Activated CD4-positive, alpha-beta T cell treated with anti-CD3 and anti-CD28 coated beads, Interleukin-2, amount 50 U/mL, for 24 hours (primary cell): ENCODE results near the gene FDX2.
A peak's percentile ranks its signal among the peaks of the same experiment; 100 is the strongest.

ENCODE experiments used
- DNase-seq, 2 donors: peaks; one replicate each; pipeline ENCODE4 v3.0.0-alpha.2; 2020; ENCODE audit warnings: low read depth in 1 of 2, low spot score in 1 of 2

Gene FDX2

DNA sequence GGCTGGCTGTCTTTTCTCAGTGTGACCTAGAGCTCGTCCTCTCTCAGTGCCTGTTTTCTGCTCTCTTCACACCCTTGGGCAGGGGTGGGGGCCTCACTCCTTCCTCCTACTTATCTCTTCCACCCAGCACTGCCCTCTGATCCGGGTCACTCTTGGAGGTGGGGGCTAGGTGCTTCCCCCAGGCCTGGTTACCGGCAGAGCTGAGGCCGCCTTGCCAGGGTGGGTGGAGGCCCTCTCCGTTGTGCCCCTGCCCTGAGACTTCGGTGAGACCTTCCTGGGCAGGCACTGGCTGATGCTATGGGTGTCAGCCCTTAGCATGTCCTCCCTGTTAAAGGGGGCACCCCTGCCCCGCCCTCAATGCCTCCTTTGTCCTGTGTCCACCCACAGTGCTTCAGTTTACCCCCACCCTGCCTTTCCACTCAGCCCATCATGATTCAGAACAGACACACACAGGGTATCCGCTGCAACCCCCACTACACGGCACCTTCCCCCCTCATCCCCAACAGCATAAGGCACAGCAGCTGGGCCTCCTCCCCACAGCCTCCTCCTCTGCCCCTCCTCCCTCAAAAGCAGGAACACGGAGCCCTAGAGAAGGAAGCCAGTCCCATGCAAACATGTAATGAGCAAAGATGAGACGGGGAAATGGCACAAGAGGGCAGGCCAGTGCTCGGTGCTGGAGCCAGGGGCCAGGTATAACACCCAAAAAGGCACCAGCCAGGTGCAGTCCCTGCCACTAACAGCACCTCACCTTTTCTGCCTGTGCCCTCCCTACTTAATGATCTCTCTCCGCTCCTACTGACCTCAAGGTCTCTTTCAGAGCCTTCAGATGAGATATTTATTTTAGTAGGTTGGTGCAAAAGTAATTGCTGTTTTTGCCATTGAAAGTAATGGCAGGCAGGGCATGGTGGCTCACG, 16.0 kb downstream of the FDX2 start:
- no peak for DNase-seq

DNA sequence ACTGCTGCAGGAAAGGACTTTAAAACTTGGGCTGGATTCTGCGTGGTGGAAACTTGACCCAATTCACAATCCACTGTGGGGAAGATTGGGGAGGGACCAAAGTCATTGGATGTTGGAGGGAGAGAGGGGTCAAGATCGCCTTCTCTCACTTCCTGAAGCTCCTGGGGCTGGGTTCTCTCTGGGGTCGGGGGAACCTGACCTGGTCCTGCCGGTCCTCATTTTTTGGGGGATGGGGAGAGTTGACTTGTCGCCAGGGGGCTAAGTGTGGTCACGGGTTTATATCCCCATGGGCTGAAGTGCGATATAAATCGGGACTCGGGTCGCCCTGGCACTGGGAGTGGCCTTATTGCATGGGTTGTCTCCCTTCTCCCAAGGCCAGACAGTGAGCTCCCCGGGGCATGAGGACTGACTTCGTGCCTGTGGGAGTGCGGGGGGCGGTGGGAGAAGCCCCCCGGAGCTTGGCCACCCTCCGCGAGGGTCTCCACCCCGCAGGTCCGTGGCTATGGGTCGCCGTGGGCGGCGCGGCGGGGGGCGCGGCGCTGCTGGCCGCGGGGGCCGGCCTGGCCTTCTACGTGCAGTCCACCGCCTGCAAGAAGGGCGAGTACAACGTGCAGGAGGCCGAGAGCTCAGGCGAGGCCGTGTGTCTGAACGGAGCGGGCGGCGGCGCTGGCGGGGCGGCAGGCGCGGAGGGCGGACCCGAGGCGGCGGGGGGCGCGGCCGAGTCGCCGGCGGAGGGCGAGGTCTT, 19.8 kb downstream of the FDX2 start:
- DNase-seq, result no peak

DNA sequence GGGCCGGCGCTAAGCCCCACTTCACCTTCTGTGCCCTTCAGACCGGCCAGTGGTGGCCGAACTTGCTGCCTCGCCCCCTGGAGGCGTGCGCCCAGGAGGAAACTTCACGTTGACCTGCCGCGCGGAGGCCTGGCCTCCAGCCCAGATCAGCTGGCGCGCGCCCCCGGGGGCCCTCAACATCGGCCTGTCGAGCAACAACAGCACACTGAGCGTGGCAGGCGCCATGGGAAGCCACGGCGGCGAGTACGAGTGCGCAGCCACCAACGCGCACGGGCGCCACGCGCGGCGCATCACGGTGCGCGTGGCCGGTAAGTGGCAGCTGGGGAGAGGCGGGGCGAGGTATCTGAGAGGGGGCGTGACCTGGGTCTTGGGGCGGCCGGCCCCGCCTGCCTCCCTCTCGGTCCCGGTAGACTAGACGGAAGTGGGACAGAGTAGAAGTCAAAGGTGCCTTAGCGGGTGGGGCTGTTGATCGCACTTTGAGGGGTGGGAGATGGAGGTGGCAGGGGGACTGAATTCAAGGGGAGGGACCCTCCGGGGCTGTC, 20.4 kb downstream of the FDX2 start:
- no peak for DNase-seq

DNA sequence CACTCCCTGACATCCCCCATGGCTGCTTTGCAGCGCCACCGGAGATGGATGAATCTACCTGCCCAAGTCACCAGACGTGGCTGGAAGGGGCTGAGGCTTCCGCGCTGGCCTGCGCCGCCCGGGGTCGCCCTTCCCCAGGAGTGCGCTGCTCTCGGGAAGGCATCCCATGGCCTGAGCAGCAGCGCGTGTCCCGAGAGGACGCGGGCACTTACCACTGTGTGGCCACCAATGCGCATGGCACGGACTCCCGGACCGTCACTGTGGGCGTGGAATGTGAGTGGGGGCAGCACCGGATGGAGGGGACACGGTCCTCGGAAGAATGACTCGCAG, 21.5 kb downstream of the FDX2 start:
- no peak for DNase-seq

DNA sequence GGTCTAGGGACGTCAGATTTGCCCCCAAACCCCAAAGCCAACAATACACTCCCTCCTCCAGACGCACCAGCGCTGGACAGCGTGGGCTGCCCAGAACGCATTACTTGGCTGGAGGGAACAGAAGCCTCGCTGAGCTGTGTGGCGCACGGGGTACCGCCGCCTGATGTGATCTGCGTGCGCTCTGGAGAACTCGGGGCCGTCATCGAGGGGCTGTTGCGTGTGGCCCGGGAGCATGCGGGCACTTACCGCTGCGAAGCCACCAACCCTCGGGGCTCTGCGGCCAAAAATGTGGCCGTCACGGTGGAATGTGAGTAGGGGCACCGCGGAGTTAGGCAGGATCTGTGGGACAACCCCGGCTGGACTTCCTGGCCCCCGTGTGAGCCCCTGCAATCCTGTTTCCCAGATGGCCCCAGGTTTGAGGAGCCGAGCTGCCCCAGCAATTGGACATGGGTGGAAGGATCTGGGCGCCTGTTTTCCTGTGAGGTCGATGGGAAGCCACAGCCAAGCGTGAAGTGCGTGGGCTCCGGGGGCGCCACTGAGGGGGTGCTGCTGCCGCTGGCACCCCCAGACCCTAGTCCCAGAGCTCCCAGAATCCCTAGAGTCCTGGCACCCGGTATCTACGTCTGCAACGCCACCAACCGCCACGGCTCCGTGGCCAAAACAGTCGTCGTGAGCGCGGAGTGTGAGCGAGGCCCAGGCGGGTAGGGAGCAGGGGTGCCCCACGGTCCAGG, 22.0 kb downstream of the FDX2 start:
- DNase-seq, result no peak

DNA sequence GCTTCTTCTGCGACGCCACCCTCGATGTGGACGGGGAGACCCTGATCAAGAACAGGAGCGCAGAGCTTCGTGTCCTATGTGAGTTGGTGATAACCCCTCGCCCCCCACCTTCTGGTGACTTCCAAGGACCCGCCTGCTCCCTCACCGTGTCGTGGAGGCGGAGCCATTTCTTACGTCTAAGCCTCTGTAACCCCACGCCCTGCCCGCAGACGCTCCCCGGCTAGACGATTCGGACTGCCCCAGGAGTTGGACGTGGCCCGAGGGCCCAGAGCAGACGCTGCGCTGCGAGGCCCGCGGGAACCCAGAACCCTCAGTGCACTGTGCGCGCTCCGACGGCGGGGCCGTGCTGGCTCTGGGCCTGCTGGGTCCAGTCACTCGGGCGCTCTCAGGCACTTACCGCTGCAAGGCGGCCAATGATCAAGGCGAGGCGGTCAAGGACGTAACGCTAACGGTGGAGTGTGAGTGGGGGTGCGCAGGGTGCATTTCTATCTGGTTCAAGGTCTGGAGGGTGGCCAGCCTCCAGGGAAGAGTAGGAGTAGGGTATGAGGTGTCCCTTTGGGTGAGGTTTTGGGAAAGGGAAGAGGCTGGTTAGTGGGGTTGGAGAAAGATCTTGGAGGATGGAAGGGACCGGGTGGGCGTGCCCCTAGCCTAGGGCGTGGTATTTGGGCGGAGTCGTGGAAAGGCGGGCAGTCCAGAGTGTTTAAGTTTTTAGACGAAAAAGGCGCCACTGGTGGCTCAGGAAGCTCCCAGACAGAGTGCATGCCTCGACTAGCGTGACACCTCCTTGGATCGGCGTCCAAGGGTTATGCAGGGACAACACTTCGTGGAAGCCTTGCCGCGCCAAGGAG, 22.8 kb downstream of the FDX2 start:
- no peak for DNase-seq

DNA sequence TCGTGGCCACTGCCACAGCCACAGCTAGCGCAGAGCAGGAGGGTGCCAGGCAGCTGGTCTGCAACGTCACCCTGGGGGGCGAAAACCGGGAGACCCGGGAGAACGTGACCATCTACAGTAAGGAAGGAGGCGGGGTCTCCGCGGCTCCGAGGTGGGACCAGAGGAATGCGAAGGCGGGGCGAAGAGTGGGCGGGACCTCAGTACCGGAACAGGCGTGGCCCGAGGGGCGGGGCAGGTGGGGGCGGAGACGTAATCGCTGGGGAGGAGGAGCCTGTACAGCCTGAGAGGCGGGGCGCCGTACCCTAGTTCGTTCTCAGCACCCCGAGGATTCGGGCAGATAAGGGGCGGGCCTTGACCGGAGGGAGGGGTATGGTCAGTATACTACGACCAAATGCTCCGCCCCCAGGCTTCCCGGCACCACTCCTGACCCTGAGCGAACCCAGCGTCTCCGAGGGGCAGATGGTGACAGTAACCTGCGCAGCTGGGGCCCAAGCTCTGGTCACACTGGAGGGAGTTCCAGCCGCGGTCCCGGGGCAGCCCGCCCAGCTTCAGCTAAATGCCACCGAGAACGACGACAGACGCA, 23.5 kb downstream of the FDX2 start:
- peak; percentile 40 to 48 for DNase-seq

DNA sequence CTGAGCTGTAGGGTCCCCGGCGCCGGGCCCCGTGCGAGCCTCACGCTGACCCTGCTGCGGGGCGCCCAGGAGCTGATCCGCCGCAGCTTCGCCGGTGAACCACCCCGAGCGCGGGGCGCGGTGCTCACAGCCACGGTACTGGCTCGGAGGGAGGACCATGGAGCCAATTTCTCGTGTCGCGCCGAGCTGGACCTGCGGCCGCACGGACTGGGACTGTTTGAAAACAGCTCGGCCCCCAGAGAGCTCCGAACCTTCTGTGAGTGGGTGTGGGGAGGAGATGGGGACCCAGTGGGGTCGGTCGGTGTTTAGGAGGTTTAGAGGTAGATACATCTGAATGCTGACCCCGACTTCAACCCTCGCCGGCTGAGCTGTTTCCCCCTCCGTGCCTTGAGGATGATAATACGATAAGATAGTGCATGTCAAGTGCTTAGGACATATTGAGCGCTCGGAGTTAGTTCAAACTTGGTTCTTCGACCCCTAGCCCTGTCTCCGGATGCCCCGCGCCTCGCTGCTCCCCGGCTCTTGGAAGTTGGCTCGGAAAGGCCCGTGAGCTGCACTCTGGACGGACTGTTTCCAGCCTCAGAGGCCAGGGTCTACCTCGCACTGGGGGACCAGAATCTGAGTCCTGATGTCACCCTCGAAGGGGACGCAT, 24.1 kb downstream of the FDX2 start:
- no peak for DNase-seq

DNA sequence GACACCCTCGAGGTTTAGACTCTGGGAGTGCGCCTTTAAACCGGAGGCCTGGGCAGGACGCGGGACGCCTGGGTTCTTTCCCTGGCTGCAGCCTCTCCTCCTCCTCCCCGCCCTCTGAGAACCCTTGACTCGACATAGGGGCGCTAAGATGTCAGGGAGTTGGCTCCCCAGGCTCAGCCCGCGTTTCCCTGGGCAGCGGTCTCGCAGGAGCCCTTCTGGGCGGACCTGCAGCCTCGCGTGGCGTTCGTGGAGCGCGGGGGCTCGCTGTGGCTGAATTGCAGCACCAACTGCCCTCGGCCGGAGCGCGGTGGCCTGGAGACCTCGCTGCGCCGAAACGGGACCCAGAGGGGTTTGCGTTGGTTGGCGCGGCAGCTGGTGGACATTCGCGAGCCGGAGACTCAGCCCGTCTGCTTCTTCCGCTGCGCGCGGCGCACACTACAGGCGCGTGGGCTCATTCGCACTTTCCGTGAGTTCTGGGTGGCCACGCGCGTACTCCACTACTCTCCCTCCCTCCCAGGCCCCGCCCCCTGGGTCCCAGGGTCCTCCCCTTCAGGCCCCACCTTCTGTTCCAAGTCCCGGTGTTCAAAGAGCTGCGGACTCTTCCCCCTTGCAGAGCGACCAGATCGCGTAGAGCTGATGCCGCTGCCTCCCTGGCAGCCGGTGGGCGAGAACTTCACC, 24.8 kb downstream of the FDX2 start:
- DNase-seq, result no peak

DNA sequence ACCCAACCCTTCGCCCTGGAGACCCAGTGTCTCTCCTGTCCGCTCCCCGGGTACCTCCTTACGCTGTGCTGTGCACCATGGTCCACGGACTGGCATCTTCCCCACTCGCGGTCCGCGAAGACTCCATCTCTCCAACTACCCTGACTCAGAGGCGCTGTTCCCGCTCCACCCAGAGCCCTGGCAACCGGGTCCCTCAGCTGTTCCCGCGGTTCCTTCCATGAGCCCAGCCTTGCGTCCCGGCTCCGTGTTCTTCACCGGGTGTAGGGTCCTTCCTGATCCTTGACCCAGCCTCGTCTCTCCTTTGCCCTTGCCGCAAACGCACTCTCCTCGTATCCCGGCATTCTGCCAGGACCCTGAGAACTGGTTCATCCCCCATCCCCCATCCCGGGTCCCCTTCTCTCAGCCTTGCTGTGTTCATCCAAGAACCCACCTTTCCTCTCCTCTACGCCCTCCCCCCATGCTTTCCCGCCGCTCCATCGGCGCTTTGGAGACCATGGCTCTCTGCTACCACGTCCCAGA, 25.4 kb downstream of the FDX2 start:
- DNase-seq, result no peak

DNA sequence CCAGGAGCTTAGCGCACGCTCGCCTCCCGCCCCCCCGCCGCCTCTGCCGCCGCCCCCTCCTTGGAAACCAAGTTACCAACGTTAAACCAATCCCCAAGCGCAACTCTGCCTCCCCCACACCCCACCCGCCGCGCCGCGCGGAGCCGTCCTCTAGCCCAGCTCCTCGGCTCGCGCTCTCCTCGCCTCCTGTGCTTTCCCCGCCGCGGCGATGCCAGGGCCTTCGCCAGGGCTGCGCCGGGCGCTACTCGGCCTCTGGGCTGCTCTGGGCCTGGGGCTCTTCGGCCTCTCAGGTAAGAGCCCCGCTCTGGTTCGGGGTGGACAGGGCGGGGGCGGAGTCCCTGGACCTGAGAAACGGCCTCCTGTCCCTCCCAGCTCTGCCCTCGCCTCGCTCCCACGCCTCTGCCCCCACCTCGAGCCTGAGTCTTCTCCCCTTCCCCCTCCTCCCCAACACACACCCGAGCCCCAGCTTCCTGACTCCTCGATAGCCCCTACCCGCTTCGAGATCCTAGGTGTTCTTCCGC, 25.9 kb downstream of the FDX2 start, which contains the start of gene ICAM5:
Gene ICAM5, plus strand, starts transcription at position 117 of the 521 bp plus-strand sequence. Its CDS starts 92 bp downstream, at position 209.
- peak in 1 of 2 donors; percentile 20 for DNase-seq

DNA sequence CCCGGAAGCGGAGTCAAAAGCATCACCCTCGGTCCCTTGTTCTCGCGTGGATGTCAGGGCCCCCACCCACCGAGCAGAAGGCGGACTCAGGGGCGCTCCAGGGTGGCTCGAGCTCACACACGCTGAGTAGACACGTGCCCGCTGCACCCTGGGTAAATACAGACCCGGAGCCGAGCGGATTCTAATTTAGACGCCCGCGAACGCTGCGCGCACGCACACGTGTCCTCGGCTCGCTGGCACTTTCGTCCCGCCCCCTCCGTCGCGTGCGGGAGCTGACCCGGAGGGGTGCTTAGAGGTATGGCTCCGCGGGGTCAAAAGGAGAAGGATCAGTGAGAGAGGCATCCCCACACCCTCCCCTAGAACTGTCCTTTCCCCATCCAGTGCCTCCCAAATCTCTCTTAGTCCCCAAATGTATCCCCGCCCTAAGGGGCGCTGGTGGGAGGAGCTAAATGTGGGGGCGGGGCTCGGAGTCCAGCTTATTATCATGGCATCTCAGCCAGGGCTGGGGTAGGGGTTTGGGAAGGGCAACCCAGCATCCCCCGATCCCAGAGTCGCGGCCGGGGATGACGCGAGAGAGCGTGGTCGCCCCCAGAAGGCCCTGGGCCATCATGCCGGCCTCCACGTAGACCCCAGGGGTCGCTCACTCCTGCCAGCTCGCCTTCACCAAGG, 26.5 kb downstream of the FDX2 start:
- DNase-seq, result peak; percentile 35 to 52

DNA sequence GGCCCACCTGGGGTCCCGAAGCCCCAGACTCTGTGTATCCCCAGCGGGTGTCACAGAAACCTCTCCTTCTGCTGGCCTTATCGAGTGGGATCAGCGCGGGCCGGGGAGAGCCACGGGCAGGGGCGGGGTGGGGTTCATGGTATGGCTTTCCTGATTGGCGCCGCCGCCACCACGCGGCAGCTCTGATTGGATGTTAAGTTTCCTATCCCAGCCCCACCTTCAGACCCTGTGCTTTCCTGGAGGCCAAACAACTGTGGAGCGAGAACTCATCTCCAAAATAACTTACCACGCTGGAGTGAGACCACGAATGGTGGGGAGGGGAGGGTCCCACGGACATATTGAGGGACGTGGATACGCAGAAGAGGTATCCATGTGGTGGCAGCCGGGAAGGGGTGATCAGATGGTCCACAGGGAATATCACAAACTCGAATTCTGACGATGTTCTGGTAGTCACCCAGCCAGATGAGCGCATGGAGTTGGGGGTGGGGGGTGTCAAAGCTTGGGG, 27.1 kb downstream of the FDX2 start:
- no peak for DNase-seq

DNA sequence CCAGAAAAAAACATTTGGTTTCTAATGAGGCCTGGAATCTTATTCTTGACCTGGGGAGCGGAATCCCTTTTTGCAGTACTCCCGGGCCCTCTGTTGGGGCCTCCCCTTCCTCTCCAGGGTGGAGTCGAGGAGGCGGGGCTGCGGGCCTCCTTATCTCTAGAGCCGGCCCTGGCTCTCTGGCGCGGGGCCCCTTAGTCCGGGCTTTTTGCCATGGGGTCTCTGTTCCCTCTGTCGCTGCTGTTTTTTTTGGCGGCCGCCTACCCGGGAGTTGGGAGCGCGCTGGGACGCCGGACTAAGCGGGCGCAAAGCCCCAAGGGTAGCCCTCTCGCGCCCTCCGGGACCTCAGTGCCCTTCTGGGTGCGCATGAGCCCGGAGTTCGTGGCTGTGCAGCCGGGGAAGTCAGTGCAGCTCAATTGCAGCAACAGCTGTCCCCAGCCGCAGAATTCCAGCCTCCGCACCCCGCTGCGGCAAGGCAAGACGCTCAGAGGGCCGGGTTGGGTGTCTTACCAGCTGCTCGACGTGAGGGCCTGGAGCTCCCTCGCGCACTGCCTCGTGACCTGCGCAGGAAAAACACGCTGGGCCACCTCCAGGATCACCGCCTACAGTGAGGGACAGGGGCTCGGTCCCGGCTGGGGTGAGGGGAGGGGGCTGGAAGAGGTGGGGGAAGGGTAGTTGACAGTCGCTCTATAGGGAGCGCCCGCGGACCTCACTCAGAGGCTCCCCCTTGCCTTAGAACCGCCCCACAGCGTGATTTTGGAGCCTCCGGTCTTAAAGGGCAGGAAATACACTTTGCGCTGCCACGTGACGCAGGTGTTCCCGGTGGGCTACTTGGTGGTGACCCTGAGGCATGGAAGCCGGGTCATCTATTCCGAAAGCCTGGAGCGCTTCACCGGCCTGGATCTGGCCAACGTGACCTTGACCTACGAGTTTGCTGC, 28.7 kb downstream of the FDX2 start, which contains the start of gene ICAM4:
Gene ICAM4, plus strand, starts transcription at position 153 of the 935 bp plus-strand sequence. Its CDS starts 58 bp downstream, at position 211.
- no peak for DNase-seq

DNA sequence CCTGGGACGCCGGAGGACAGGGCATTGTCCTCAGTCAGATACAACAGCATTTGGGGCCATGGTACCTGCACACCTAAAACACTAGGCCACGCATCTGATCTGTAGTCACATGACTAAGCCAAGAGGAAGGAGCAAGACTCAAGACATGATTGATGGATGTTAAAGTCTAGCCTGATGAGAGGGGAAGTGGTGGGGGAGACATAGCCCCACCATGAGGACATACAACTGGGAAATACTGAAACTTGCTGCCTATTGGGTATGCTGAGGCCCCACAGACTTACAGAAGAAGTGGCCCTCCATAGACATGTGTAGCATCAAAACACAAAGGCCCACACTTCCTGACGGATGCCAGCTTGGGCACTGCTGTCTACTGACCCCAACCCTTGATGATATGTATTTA, 30.4 kb downstream of the FDX2 start:
- no peak for DNase-seq

DNA sequence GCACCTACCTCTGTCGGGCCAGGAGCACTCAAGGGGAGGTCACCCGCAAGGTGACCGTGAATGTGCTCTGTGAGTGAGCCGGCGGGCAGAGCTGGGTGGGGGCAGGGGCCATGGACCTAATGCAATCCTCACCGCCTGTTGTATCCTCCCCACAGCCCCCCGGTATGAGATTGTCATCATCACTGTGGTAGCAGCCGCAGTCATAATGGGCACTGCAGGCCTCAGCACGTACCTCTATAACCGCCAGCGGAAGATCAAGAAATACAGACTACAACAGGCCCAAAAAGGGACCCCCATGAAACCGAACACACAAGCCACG, 30.9 kb downstream of the FDX2 start:
- no peak for DNase-seq
